Neural cell (in vitro differentiated cells): Measurements from ENCODE around the gene FREY1. TPM values are rescaled to one million over a fixed set of nuclear protein-coding genes. Genes with fewer than 3 reads are reported as not detected.

ENCODE experiments used
- H2AFZ ChIP-seq: fragments of 200-600, 300-800 bp; sonication (generic), shearing (Covaris generic); 2 replicates; pipeline ENCODE4 v1.6.0; 2014; ENCODE audit warnings: low read depth, mild to moderate bottlenecking, antibody characterized with exemption, low read length, moderate library complexity
- H3F3A ChIP-seq: fragments of 200-600 bp; shearing (Covaris generic); 2 replicates; pipeline ENCODE4 v1.6.1; 2016; ENCODE audit warnings: mild to moderate bottlenecking, moderate library complexity, mixed read lengths, antibody characterized with exemption, low read length; ENCODE audit not compliant: insufficient read depth, poor library complexity, severe bottlenecking
- H3K27ac ChIP-seq: fragments of 200-600, 300-800 bp; sonication (generic), shearing (Covaris generic); 2 replicates; pipeline ENCODE4 v1.5.1; 2014; ENCODE audit warnings: mild to moderate bottlenecking, low read length, moderate library complexity
- H3K27me3 ChIP-seq: fragments of 300-800, 200-600 bp; sonication (generic), shearing (Covaris generic); 2 replicates; pipeline ENCODE4 v1.6.0; 2014; ENCODE audit warnings: mild to moderate bottlenecking, low read depth, low read length, moderate library complexity; ENCODE audit not compliant: insufficient read depth
- H3K36me3 ChIP-seq: fragments of 300-800, 200-600 bp; sonication (generic), shearing (Covaris generic); 2 replicates; pipeline ENCODE4 v1.5.1; 2014; ENCODE audit warnings: mild to moderate bottlenecking, antibody characterized with exemption, low read length, moderate library complexity; ENCODE audit not compliant: insufficient read depth
- H3K4me2 ChIP-seq: fragments of 300-800, 200-600 bp; sonication (generic), shearing (Covaris generic); 2 replicates; pipeline ENCODE4 v1.6.0; 2014; ENCODE audit warnings: mild to moderate bottlenecking, low read length
- H3K4me3 ChIP-seq: fragments of 300-800, 200-600 bp; sonication (generic), shearing (Covaris generic); 2 replicates; pipeline ENCODE4 v1.5.1; 2014; ENCODE audit warnings: mild to moderate bottlenecking, low read length, moderate library complexity
- H3K79me2 ChIP-seq: fragments of 200-600 bp; shearing (Covaris generic); replicated peaks from 2 replicates; pipeline ENCODE4 v1.6.0; 2014; ENCODE audit warnings: mild to moderate bottlenecking, low read length, moderate library complexity; ENCODE audit not compliant: insufficient read depth
- H3K9ac ChIP-seq: fragments of 300-800, 200-600 bp; sonication (generic), shearing (Covaris generic); 2 replicates; pipeline ENCODE4 v1.6.1; 2016; ENCODE audit warnings: mild to moderate bottlenecking, low read length, mixed read lengths
- H3K9me2 ChIP-seq: fragments of 200-600 bp; shearing (Covaris generic); 2 replicates; pipeline ENCODE4 v1.6.1; 2016; ENCODE audit warnings: mild to moderate bottlenecking, low read length, mixed read lengths; ENCODE audit not compliant: insufficient read depth
- H3K9me3 ChIP-seq: fragments of 200-600, 300-800 bp; sonication (generic), shearing (Covaris generic); 2 replicates; pipeline ENCODE4 v1.6.1; 2016; ENCODE audit warnings: mild to moderate bottlenecking, mixed run types, low read length, moderate library complexity, mixed read lengths
- H4K20me1 ChIP-seq: fragments of 200-600 bp; shearing (Covaris generic); 2 replicates; pipeline ENCODE4 v1.6.1; 2016; ENCODE audit warnings: mild to moderate bottlenecking, mixed run types; ENCODE audit not compliant: insufficient read depth
- EP300 ChIP-seq: fragments of 450-650 bp; conservative IDR thresholded peaks from 2 replicates; pipeline ENCODE4 v1.6.1; 2014; ENCODE audit warnings: antibody characterized with exemption, mild to moderate bottlenecking, moderate library complexity; ENCODE audit not compliant: poor library complexity, severe bottlenecking
- EZH2 ChIP-seq: fragments of 200-600, 300-800 bp; shearing (Covaris generic), sonication (generic); IDR thresholded peaks from 2 replicates; pipeline ENCODE4 v1.6.1; 2014; ENCODE audit warnings: antibody characterized with exemption, low read length, borderline replicate concordance, mild to moderate bottlenecking; ENCODE audit not compliant: insufficient read depth, poor library complexity, severe bottlenecking
- MXI1 ChIP-seq: fragments of 450-650 bp; conservative IDR thresholded peaks from 2 replicates; pipeline ENCODE4 v1.6.1; 2014; ENCODE audit warnings: antibody characterized with exemption, mild to moderate bottlenecking; ENCODE audit not compliant: poor library complexity, severe bottlenecking
- POLR2AphosphoS5 ChIP-seq: IDR thresholded peaks from 2 replicates; pipeline ENCODE4 v1.6.1; 2012
- RAD21 ChIP-seq: fragments of 450-650 bp; conservative IDR thresholded peaks from 2 replicates; pipeline ENCODE4 v1.6.1; 2014; ENCODE audit warnings: antibody characterized with exemption, mild to moderate bottlenecking, moderate library complexity
- SMC3 ChIP-seq: fragments of 450-650 bp; conservative IDR thresholded peaks from 2 replicates; pipeline ENCODE4 v1.6.1; 2014; ENCODE audit warnings: antibody characterized with exemption, mild to moderate bottlenecking, moderate library complexity; ENCODE audit not compliant: poor library complexity
- TAF1 ChIP-seq: IDR thresholded peaks from 2 replicates; pipeline ENCODE4 v1.6.1; 2012; ENCODE audit warnings: low read depth
- polyA plus RNA-seq: library from polyadenylated mRNA; depleted of rRNA; stranded (reverse); fragments of >200 nt; gene quantifications from 2 replicates; pipeline ENCODE4 v1.2.3, GENCODE V29; 2014
- TF ChIP-seq, protein P1 (sequence below): fragments of 450-650 bp; IDR thresholded peaks from 2 replicates; pipeline ENCODE4 v1.5.1; 2014; ENCODE audit warnings: antibody characterized with exemption, mild to moderate bottlenecking, moderate library complexity; ENCODE audit not compliant: poor library complexity, severe bottlenecking
- TF ChIP-seq, protein P2 (sequence below): IDR thresholded peaks from 2 replicates; pipeline ENCODE4 v1.6.1; 2012; ENCODE audit warnings: borderline replicate concordance

FREY1 gene
- polyA plus RNA-seq, 1 donor from 2014 or later: not detected

DNA sequence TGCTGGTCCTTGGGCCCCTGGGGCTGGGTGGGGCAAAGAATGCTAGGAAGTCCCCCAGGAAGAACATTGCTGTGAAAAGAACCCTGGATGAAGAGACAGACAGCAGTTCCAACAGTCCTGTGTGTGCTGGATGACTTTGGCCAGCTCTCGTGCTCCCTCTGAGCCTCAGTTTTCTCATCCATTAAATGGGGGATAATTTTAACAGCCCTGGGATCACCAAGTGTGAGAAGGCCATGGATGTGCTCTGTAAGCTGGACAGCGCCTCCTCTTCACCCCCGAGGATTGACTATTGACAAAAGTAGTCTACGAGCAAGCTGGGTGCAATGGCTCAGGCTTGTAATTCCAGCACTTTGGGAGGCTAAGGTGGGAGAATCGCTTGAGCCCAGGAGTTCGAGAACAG, 17.9 kb upstream of the FREY1 start:
- H2AFZ ChIP-seq: no peak overlapping the region
- H3K9ac ChIP-seq: no peak overlapping the region
- H3K36me3 ChIP-seq: no peaks in the 10 kb centered on the region
- TF ChIP-seq RAD21: no peak
- TF ChIP-seq MXI1: no peak
- TF ChIP-seq, protein P1, sequence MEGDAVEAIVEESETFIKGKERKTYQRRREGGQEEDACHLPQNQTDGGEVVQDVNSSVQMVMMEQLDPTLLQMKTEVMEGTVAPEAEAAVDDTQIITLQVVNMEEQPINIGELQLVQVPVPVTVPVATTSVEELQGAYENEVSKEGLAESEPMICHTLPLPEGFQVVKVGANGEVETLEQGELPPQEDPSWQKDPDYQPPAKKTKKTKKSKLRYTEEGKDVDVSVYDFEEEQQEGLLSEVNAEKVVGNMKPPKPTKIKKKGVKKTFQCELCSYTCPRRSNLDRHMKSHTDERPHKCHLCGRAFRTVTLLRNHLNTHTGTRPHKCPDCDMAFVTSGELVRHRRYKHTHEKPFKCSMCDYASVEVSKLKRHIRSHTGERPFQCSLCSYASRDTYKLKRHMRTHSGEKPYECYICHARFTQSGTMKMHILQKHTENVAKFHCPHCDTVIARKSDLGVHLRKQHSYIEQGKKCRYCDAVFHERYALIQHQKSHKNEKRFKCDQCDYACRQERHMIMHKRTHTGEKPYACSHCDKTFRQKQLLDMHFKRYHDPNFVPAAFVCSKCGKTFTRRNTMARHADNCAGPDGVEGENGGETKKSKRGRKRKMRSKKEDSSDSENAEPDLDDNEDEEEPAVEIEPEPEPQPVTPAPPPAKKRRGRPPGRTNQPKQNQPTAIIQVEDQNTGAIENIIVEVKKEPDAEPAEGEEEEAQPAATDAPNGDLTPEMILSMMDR: no peak
- no peak for TF ChIP-seq SMC3
- no peak for TF ChIP-seq POLR2AphosphoS5
- TF ChIP-seq EZH2: no peak
- TF ChIP-seq TAF1: no peak
- TF ChIP-seq, protein P2, sequence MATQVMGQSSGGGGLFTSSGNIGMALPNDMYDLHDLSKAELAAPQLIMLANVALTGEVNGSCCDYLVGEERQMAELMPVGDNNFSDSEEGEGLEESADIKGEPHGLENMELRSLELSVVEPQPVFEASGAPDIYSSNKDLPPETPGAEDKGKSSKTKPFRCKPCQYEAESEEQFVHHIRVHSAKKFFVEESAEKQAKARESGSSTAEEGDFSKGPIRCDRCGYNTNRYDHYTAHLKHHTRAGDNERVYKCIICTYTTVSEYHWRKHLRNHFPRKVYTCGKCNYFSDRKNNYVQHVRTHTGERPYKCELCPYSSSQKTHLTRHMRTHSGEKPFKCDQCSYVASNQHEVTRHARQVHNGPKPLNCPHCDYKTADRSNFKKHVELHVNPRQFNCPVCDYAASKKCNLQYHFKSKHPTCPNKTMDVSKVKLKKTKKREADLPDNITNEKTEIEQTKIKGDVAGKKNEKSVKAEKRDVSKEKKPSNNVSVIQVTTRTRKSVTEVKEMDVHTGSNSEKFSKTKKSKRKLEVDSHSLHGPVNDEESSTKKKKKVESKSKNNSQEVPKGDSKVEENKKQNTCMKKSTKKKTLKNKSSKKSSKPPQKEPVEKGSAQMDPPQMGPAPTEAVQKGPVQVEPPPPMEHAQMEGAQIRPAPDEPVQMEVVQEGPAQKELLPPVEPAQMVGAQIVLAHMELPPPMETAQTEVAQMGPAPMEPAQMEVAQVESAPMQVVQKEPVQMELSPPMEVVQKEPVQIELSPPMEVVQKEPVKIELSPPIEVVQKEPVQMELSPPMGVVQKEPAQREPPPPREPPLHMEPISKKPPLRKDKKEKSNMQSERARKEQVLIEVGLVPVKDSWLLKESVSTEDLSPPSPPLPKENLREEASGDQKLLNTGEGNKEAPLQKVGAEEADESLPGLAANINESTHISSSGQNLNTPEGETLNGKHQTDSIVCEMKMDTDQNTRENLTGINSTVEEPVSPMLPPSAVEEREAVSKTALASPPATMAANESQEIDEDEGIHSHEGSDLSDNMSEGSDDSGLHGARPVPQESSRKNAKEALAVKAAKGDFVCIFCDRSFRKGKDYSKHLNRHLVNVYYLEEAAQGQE: no peak
- TF ChIP-seq EP300: no peak
- no peaks in the 10 kb centered on the region for H3K9me3 ChIP-seq
- no peak overlapping the region for H3K4me2 ChIP-seq
- H3K9me2 ChIP-seq: no peaks in the 10 kb centered on the region
- H4K20me1 ChIP-seq: no peaks in the 10 kb centered on the region
- no peak overlapping the region for H3K4me3 ChIP-seq
- no peaks in the 10 kb centered on the region for H3F3A ChIP-seq
- H3K27me3 ChIP-seq: peaks cover 33% of the 10 kb centered on the region
- no peaks in the 10 kb centered on the region for H3K79me2 ChIP-seq
- no peak overlapping the region for H3K27ac ChIP-seq

DNA sequence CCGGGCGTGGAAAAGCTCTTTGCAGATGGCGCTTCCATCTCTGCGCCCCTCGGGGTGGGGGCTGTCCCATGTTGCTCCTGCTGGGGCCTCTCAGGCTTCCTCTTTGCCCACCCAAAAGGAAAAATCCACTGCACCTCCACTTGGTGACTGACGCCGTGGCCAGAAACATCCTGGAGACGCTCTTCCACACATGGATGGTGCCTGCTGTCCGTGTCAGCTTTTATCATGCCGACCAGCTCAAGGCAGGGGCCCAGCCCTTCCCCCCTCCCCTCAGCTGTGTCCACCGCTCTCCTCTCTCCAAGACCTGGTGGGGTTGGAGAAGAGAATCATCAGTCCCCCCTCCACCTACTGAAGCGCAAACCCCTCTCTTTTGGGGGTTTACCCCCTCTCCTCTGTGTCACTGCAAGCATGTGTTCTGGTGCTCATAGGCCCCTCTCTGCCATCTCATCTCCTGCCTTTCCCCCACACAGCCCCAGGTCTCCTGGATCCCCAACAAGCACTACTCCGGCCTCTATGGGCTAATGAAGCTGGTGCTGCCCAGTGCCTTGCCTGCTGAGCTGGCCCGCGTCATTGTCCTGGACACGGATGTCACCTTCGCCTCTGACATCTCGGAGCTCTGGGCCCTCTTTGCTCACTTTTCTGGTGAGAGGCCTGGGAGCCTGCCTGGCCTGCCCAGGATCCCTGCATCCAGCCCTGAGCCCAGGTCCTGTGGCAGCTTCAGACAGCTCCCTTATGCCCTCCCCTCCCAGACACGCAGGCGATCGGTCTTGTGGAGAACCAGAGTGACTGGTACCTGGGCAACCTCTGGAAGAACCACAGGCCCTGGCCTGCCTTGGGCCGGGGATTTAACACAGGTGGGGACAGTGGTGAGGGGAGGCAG, 17.2 kb upstream of the FREY1 start:
- H3K9me3 ChIP-seq: no peaks in the 10 kb centered on the region
- no peak overlapping the region for H3K4me2 ChIP-seq
- H3K36me3 ChIP-seq: no peaks in the 10 kb centered on the region
- no peak overlapping the region for H3K27ac ChIP-seq
- H2AFZ ChIP-seq: no peak overlapping the region
- H3K4me3 ChIP-seq: no peak overlapping the region
- peaks cover 33% of the 10 kb centered on the region for H3K27me3 ChIP-seq
- no peaks in the 10 kb centered on the region for H3K9me2 ChIP-seq
- no peaks in the 10 kb centered on the region for H3F3A ChIP-seq
- H3K79me2 ChIP-seq: no peaks in the 10 kb centered on the region
- H4K20me1 ChIP-seq: no peaks in the 10 kb centered on the region
- no peak for TF ChIP-seq EP300
- TF ChIP-seq RAD21: no peak
- TF ChIP-seq, protein P2: no peak
- no peak for TF ChIP-seq SMC3
- TF ChIP-seq TAF1: no peak
- no peak for TF ChIP-seq MXI1
- TF ChIP-seq, protein P1: no peak
- TF ChIP-seq POLR2AphosphoS5: no peak
- no peak for TF ChIP-seq EZH2
- H3K9ac ChIP-seq: no peak overlapping the region
